ENCODE results near the gene PCP4L1.

DNA sequence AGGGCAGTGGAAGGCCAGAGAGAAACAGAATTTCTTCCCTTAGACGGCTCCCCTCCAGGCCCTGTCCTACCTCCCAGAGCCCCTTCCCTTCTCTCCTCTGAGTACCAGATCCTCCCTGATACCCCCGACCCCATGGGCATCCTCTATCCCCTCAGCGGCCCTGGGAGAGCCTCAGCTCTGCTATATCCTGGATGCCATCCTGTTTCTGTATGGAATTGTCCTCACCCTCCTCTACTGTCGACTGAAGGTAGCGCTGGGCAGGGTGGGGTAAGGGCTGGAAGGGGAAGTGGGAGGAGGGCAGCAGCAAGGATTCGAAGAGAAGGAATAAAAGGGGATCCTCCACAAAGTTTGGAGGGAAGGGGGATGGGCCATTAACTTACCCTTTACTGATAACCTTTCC is 40.7 kb upstream of the PCP4L1 start:
- TF ChIP-seq, protein P1, sequence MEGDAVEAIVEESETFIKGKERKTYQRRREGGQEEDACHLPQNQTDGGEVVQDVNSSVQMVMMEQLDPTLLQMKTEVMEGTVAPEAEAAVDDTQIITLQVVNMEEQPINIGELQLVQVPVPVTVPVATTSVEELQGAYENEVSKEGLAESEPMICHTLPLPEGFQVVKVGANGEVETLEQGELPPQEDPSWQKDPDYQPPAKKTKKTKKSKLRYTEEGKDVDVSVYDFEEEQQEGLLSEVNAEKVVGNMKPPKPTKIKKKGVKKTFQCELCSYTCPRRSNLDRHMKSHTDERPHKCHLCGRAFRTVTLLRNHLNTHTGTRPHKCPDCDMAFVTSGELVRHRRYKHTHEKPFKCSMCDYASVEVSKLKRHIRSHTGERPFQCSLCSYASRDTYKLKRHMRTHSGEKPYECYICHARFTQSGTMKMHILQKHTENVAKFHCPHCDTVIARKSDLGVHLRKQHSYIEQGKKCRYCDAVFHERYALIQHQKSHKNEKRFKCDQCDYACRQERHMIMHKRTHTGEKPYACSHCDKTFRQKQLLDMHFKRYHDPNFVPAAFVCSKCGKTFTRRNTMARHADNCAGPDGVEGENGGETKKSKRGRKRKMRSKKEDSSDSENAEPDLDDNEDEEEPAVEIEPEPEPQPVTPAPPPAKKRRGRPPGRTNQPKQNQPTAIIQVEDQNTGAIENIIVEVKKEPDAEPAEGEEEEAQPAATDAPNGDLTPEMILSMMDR (IDR thresholded peaks at IDR 0.05; ENCODE audit: poor library complexity) = no peak
- no peak for TF ChIP-seq EZH2 (IDR thresholded peaks at IDR 0.05; ENCODE audit: borderline replicate concordance)

Data from hepatocyte (in vitro differentiated cells).